Measurements from ENCODE around the gene POLD2. TPM values are rescaled to one million over a fixed set of nuclear protein-coding genes. Genes with fewer than 3 reads are reported as not detected.

POLD2 gene
- total and polyA plus RNA-seq, 2 of the 4 experiments (the other 2 are of a cell fraction) = 142 to 163 TPM

- Histone ChIP-seq H2AFZ (replicated peaks; ENCODE audit: low read length, poor library complexity) (no peak overlapping the region), H3K27ac (ENCODE audit: insufficient read depth, low read length) (no peak overlapping the region), H3K79me1 (ENCODE audit: low read depth in 1 of 2, low read length in 2 of 2) (no peaks in the 10 kb centered on the region), H2BK5ac (ENCODE audit: low read depth, low read length, poor library complexity, severe bottlenecking) (no peak overlapping the region), H4K91ac (ENCODE audit: insufficient read depth, low read depth, low read length) (no peak overlapping the region), H3K4me3 (ENCODE audit: insufficient read depth, low read depth, low read length) (no peak overlapping the region), H3K9me1 (ENCODE audit: insufficient read depth, low read length) (peaks cover 3% of the 10 kb centered on the region; the same call in 1 of the 2 replicates), H2AK9ac (replicated peaks; ENCODE audit: low read depth, low read length, poor library complexity) (no peak overlapping the region), H3K4me2 (ENCODE audit: low read depth, low read length) (no peak overlapping the region), H4K8ac (ENCODE audit: low read depth in 2 of 2, low read length in 2 of 2) (no peak overlapping the region), H3K14ac (replicated peaks; ENCODE audit: low read depth, low read length) (no peak overlapping the region), H2BK20ac (ENCODE audit: low read depth, low read length) (no peak overlapping the region), H3K56ac (ENCODE audit: extremely low read depth, insufficient read depth, low read length) (no peak overlapping the region), H3K4ac (ENCODE audit: low read depth, low read length) (no peak overlapping the region), H3K36me3 (ENCODE audit: control insufficient read depth, insufficient read depth, low read length) (no peaks in the 10 kb centered on the region), H3K9ac (ENCODE audit: low read depth, low read length) (no peak overlapping the region), H4K5ac (ENCODE audit: low read depth, low read length) (no peak overlapping the region), H2BK15ac (ENCODE audit: low read depth, low read length) (no peak overlapping the region), H3K4me1 (ENCODE audit: control insufficient read depth, insufficient read depth, low read length) (peaks cover 1% of the 10 kb centered on the region), H3K9me3 (ENCODE audit: control insufficient read depth, insufficient read depth, low read length) (no peaks in the 10 kb centered on the region), H3K18ac (ENCODE audit: low read depth, low read length) (no peak overlapping the region), H3K27me3 (ENCODE audit: control insufficient read depth, insufficient read depth, low read length) (peaks cover 6% of the 10 kb centered on the region; the same call in 1 of the 2 replicates), H3K23ac (ENCODE audit: low read depth, low read length) (no peak overlapping the region), H4K20me1 (ENCODE audit: insufficient read depth, low read length) (no peaks in the 10 kb centered on the region), H2AK5ac (ENCODE audit: low read depth, low read length) (no peak overlapping the region), H2BK120ac (ENCODE audit: low read depth, low read length) (no peak overlapping the region)
- ChIA-PET CTCF (no interaction called here), POLR2A (ENCODE audit: unreplicated experiment) (no interaction called here)
- TF ChIP-seq MAZ (IDR thresholded peaks at IDR 0.05; ENCODE audit: borderline replicate concordance, low read depth, low read length) = no peak
- TF ChIP-seq MXI1 (IDR thresholded peaks at IDR 0.05; ENCODE audit: borderline replicate concordance, low read depth, low read length) = no peak
- no peak for TF ChIP-seq RCOR1 (IDR thresholded peaks at IDR 0.05; ENCODE audit: insufficient replicate concordance, low read length)
- TF ChIP-seq RFX5 (IDR thresholded peaks at IDR 0.05; ENCODE audit: low read depth, low read length) = no peak
- no peak for TF ChIP-seq USF2 (IDR thresholded peaks at IDR 0.05; ENCODE audit: low read depth, low read length)
- no peak for TF ChIP-seq RAD21 (IDR thresholded peaks at IDR 0.05; ENCODE audit: low read length)
- TF ChIP-seq MAFK (IDR thresholded peaks at IDR 0.05; ENCODE audit: low read depth, low read length) = no peak
- TF ChIP-seq POLR2A (IDR thresholded peaks at IDR 0.05; ENCODE audit: low read depth, low read length) = no peak
- no peak for TF ChIP-seq CHD1 (IDR thresholded peaks at IDR 0.05; ENCODE audit: low read depth, low read length)
- TF ChIP-seq, protein P1, sequence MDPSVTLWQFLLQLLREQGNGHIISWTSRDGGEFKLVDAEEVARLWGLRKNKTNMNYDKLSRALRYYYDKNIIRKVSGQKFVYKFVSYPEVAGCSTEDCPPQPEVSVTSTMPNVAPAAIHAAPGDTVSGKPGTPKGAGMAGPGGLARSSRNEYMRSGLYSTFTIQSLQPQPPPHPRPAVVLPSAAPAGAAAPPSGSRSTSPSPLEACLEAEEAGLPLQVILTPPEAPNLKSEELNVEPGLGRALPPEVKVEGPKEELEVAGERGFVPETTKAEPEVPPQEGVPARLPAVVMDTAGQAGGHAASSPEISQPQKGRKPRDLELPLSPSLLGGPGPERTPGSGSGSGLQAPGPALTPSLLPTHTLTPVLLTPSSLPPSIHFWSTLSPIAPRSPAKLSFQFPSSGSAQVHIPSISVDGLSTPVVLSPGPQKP (IDR thresholded peaks at IDR 0.05; ENCODE audit: borderline replicate concordance, low read depth, low read length) = no peak
- TF ChIP-seq NFE2L2 (IDR thresholded peaks at IDR 0.05; ENCODE audit: low read depth, low read length) = no peak
- TF ChIP-seq BHLHE40 (IDR thresholded peaks at IDR 0.05; ENCODE audit: low read depth, low read length) = no peak
- no peak for ATAC-seq (ENCODE audit: low read depth)
- dilution Hi-C loops (cut with HindIII; ENCODE audit: low sequenced_read_pairs, unreplicated experiment) = no loop called here
- no peak for DNase-seq
- 75% methylated on average over 6 of the region's 15 CpGs; no CpG with 5 or more reads in 1 of the 2 experiments for WGBS, 2 experiments (ENCODE audit: extremely low coverage in 2 of 2, insufficient read length in 1 of 2)
- no TSS peak for BruUV-seq (replicated peaks)
- intact Hi-C loops (cut with micrococcal nuclease) = no loop called here
- in situ Hi-C loops (cut with MboI; ENCODE audit: low sequenced_read_pairs) = no loop called here
Observed at GRCh38 chr7:44157116-44158080, 34.0 kb upstream of the POLD2 start.
